Fibroblast of skin of left biceps (primary cell): Measurements from ENCODE around the gene UTP11.

Source experiments
- DNase-seq, 2 experiments: peaks; one replicate each; pipeline ENCODE4 v3.0.0-alpha.2; 2013; ENCODE audit warnings: low read depth in 2 of 2

The UTP11 gene

GRCh38 chr1:38046333-38046883, 33.9 kb downstream of the UTP11 start, which contains the start of gene POU3F1:
Gene POU3F1, minus strand, starts transcription at chr1:38046793. Its CDS starts 50 bp downstream, at chr1:38046743.
- DNase-seq: no peak

GRCh38 chr1:38046884-38047602, 34.5 kb downstream of the UTP11 start:
- DNase-seq: peak; percentile 56

GRCh38 chr1:38047603-38048141, 35.1 kb downstream of the UTP11 start:
- DNase-seq: no peak

GRCh38 chr1:38050397-38051078, 38.0 kb downstream of the UTP11 start:
- no peak for DNase-seq

GRCh38 chr1:38051079-38051543, 38.6 kb downstream of the UTP11 start:
- DNase-seq: no peak

- DNase-seq: no peak
These were observed 40.3 kb downstream of the UTP11 start for GRCh38 chr1:38052750-38053415.

GRCh38 chr1:38053416-38054091, 41.0 kb downstream of the UTP11 start:
- no peak for DNase-seq

GRCh38 chr1:38055398-38055797, 42.9 kb downstream of the UTP11 start:
- DNase-seq: no peak

GRCh38 chr1:38055965-38056364, 43.4 kb downstream of the UTP11 start:
- no peak for DNase-seq

- no peak for DNase-seq
These were observed 47.2 kb downstream of the UTP11 start for GRCh38 chr1:38059635-38060250.

- DNase-seq: no peak
These were observed 48.0 kb downstream of the UTP11 start for GRCh38 chr1:38060498-38060897.

- DNase-seq: no peak
These were observed 48.8 kb downstream of the UTP11 start for GRCh38 chr1:38061290-38061689.

GRCh38 chr1:38061883-38062328, 49.4 kb downstream of the UTP11 start:
- DNase-seq: no peak

- DNase-seq: no peak
These were observed 50.1 kb downstream of the UTP11 start for GRCh38 chr1:38062361-38063288.

- no peak for DNase-seq
These were observed 51.1 kb downstream of the UTP11 start for GRCh38 chr1:38063616-38064015.

- DNase-seq: peak; percentile 47 to 50
These were observed 51.8 kb downstream of the UTP11 start for GRCh38 chr1:38064197-38064903.

- DNase-seq: no peak
These were observed 55.9 kb downstream of the UTP11 start for GRCh38 chr1:38068220-38068979.

GRCh38 chr1:38068980-38069340, 56.4 kb downstream of the UTP11 start:
- no peak for DNase-seq
